ENCODE measurements around the gene GPX7.
A peak's percentile ranks its signal among the peaks of the same experiment; 100 is the strongest.

Gene GPX7

DNA sequence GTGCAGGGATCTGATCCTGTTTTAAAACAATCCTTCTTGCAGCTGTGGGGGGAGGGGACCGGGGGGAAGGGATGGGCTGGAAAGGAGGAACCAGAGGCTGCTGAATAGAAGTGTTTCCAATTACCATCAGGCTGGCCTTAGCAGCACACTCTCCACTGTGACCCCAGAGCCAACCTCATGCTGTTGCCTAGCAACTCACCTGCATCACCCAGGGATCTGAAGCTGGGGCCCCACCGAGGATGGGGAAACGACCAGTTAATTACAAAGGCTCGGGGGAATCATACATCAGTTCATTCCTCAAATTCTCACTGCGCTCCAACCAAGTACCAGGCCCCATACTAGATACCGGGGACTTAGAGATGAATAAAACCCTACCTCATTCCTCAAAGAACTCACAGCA, 11.9 kb upstream of the GPX7 start:
- Histone ChIP-seq H3K4me3 (ENCODE audit: low read depth in 1 of 2, low read length in 2 of 2) (no peak overlapping the region), H3K4me1 (ENCODE audit: control insufficient read depth in 1 of 2, insufficient read depth in 2 of 2, low read length in 2 of 2) (no peaks in the 10 kb centered on the region), H3K27ac (ENCODE audit: low read length) (no peak overlapping the region), H3K36me3 (ENCODE audit: control insufficient read depth in 1 of 2, insufficient read depth in 2 of 2, low read length in 2 of 2) (no peaks in the 10 kb centered on the region), H3K27me3 (ENCODE audit: low read depth, low read length) (no peaks in the 10 kb centered on the region), H3K9me3 (ENCODE audit: control insufficient read depth in 1 of 2, low read length in 2 of 2) (no peaks in the 10 kb centered on the region)

DNA sequence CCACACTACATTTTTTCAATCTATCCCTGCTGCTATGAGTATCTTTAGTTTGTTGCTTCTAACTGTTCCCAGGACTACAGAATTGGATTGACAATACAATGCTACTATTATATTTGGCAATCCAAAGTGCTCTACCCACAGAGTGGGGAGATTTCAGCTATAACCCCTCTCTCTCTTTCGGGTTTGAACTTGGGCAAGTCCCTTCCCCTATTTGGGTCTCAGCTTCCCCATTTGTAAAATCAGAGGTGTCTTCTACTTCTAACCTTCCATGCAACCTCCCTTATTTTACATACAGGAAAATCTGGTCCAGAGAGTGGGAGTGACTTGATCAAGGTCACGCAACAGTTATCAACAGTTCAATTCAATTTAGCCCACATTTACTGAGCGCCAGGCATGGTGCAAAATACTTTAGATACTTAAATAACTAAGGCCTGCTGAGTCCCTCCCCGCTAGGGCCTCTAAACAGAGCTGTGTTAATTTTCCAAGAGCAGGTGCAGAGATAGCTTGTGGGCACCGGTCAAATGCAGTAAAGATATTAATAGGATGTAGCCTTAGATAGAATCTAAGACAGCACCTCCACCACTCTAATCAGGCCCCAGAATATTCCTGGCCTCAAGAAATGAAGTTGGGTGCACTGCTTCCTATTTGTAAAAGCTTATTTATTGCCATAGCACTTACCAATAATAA, 9.4 kb upstream of the GPX7 start:
- H3K27me3 ChIP-seq (ENCODE audit: low read depth, low read length): no peaks in the 10 kb centered on the region
- no peaks in the 10 kb centered on the region for H3K9me3 ChIP-seq (ENCODE audit: control insufficient read depth in 1 of 2, low read length in 2 of 2)
- no peaks in the 10 kb centered on the region for H3K36me3 ChIP-seq (ENCODE audit: control insufficient read depth in 1 of 2, insufficient read depth in 2 of 2, low read length in 2 of 2)
- H3K4me3 ChIP-seq (ENCODE audit: low read depth in 1 of 2, low read length in 2 of 2): no peak overlapping the region
- no peaks in the 10 kb centered on the region for H3K4me1 ChIP-seq (ENCODE audit: control insufficient read depth in 1 of 2, insufficient read depth in 2 of 2, low read length in 2 of 2)
- no peak overlapping the region for H3K27ac ChIP-seq (ENCODE audit: low read length)

DNA sequence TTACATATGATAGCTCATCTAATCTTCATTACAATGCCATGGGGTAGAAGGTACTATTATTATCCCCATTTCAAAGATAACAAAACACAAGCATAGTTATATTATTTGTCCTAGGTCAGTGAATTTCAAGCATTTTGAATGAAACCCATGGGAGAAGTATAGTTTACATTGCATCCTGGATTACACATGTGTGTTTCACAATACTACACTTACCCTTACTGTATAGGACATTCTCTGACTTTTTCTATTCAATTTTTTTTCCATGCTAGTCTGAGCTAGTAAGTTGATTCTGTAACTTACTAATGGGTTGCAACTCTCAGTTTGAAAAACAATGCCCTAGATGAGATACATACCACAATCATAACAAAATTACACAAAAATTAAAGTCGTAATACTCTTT, 8.7 kb upstream of the GPX7 start:
- no peaks in the 10 kb centered on the region for H3K36me3 ChIP-seq (ENCODE audit: control insufficient read depth in 1 of 2, insufficient read depth in 2 of 2, low read length in 2 of 2)
- no peaks in the 10 kb centered on the region for H3K27me3 ChIP-seq (ENCODE audit: low read depth, low read length)
- H3K27ac ChIP-seq (ENCODE audit: low read length): no peak overlapping the region
- H3K4me1 ChIP-seq (ENCODE audit: control insufficient read depth in 1 of 2, insufficient read depth in 2 of 2, low read length in 2 of 2): no peaks in the 10 kb centered on the region
- no peaks in the 10 kb centered on the region for H3K9me3 ChIP-seq (ENCODE audit: control insufficient read depth in 1 of 2, low read length in 2 of 2)
- H3K4me3 ChIP-seq (ENCODE audit: low read depth in 1 of 2, low read length in 2 of 2): no peak overlapping the region

DNA sequence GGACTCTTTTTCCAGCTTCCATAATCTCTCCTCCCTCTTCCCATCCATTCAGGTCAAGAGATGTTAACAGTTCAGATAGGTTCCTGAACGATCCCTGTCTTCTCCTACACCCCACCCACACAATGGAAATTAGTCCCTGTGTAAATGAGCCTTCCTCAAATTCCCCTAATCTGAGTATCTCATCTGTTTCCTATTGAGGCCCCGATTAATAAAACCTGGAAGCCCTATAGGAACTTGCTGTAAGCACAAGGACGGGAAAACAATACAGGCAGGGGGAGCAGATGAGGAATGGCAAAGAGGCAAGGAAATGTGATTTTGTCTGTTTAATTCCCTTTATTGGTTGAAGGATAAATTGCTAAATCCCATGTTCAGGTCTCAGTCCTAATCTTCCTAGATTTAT, 7.1 kb upstream of the GPX7 start:
- H3K36me3 ChIP-seq (ENCODE audit: control insufficient read depth in 1 of 2, insufficient read depth in 2 of 2, low read length in 2 of 2): no peaks in the 10 kb centered on the region
- no peaks in the 10 kb centered on the region for H3K9me3 ChIP-seq (ENCODE audit: control insufficient read depth in 1 of 2, low read length in 2 of 2)
- no peaks in the 10 kb centered on the region for H3K4me1 ChIP-seq (ENCODE audit: control insufficient read depth in 1 of 2, insufficient read depth in 2 of 2, low read length in 2 of 2)
- no peak overlapping the region for H3K27ac ChIP-seq (ENCODE audit: low read length)
- no peaks in the 10 kb centered on the region for H3K27me3 ChIP-seq (ENCODE audit: low read depth, low read length)
- no peak overlapping the region for H3K4me3 ChIP-seq (ENCODE audit: low read depth in 1 of 2, low read length in 2 of 2)

DNA sequence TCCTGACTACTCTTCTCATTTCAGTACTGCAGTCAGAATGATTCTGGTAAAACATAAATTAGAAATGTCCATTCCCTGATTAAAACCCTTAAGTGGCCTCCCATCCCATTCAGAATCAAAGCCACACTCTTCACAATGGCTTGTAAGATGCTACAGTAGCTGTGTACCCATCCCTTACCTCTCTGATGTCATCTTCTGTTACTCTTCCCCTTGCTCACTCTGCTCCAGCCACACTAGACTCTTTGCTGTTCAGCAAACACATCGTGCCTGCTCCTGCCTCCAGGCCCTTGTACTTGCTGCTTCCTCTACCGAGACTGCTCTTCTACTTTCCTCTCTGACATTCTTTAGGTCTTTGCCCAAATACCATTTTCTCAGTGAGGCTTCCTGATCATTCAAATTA, 4.3 kb upstream of the GPX7 start:
- H3K9me3 ChIP-seq (ENCODE audit: control insufficient read depth in 1 of 2, low read length in 2 of 2): no peaks in the 10 kb centered on the region
- H3K36me3 ChIP-seq (ENCODE audit: control insufficient read depth in 1 of 2, insufficient read depth in 2 of 2, low read length in 2 of 2): no peaks in the 10 kb centered on the region
- no peaks in the 10 kb centered on the region for H3K27me3 ChIP-seq (ENCODE audit: low read depth, low read length)
- H3K4me3 ChIP-seq (ENCODE audit: low read depth in 1 of 2, low read length in 2 of 2): no peak overlapping the region
- H3K4me1 ChIP-seq (ENCODE audit: control insufficient read depth in 1 of 2, insufficient read depth in 2 of 2, low read length in 2 of 2): peaks cover 8 to 11% of the 10 kb centered on the region in 2 donors
- no peak overlapping the region for H3K27ac ChIP-seq (ENCODE audit: low read length)

DNA sequence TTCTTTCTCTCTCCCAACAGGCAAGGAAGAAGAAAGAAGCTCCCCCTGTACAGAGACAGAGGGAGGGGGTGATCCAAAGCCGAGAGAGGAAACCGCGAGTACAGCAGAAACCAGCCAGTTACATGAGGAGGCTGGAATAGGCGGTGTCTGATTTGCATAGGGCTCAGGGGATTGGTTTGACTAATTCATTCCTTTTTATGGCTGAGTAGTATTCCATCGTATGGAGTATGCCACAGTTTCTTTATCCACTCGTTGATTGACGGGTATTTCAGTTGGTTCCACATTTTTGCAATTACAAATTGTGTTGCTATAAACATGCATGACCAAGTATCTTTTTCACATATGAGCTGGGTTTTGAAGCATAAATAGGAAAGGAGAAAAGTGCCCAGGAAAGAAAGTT, 3.4 kb upstream of the GPX7 start:
- Histone ChIP-seq H3K27ac (ENCODE audit: low read length) (no peak overlapping the region), H3K4me3 (ENCODE audit: low read depth in 1 of 2, low read length in 2 of 2) (no peak overlapping the region), H3K4me1 (ENCODE audit: control insufficient read depth in 1 of 2, insufficient read depth in 2 of 2, low read length in 2 of 2) (peaks cover 8 to 19% of the 10 kb centered on the region in 2 donors), H3K36me3 (ENCODE audit: control insufficient read depth in 1 of 2, insufficient read depth in 2 of 2, low read length in 2 of 2) (no peaks in the 10 kb centered on the region), H3K9me3 (ENCODE audit: control insufficient read depth in 1 of 2, low read length in 2 of 2) (no peaks in the 10 kb centered on the region), H3K27me3 (ENCODE audit: low read depth, low read length) (no peaks in the 10 kb centered on the region)

DNA sequence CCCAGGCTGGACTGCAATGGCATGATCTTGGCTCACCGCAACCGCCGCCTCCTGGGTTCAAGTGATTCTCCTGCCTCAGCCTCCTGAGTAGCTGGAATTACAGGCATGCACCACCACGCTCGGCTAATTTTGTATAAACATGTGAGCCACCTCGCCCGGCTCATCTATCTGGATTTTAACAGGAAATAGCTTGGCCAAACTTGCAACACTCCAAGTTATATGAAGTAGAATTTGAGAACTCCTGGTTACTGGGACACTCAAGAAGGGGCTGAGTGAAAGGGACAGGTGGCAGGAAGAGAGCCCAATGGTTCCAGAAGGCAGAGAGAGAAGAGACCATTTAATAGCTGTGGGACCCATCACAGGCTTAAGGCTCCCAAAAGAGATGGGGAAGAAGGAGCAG, 2.9 kb upstream of the GPX7 start:
- H3K27me3 ChIP-seq (ENCODE audit: low read depth, low read length): no peaks in the 10 kb centered on the region
- no peaks in the 10 kb centered on the region for H3K9me3 ChIP-seq (ENCODE audit: control insufficient read depth in 1 of 2, low read length in 2 of 2)
- no peaks in the 10 kb centered on the region for H3K36me3 ChIP-seq (ENCODE audit: control insufficient read depth in 1 of 2, insufficient read depth in 2 of 2, low read length in 2 of 2)
- H3K4me1 ChIP-seq (ENCODE audit: control insufficient read depth in 1 of 2, insufficient read depth in 2 of 2, low read length in 2 of 2): peaks cover 8 to 24% of the 10 kb centered on the region in 2 donors
- no peak overlapping the region for H3K4me3 ChIP-seq (ENCODE audit: low read depth in 1 of 2, low read length in 2 of 2)
- H3K27ac ChIP-seq (ENCODE audit: low read length): no peak overlapping the region

DNA sequence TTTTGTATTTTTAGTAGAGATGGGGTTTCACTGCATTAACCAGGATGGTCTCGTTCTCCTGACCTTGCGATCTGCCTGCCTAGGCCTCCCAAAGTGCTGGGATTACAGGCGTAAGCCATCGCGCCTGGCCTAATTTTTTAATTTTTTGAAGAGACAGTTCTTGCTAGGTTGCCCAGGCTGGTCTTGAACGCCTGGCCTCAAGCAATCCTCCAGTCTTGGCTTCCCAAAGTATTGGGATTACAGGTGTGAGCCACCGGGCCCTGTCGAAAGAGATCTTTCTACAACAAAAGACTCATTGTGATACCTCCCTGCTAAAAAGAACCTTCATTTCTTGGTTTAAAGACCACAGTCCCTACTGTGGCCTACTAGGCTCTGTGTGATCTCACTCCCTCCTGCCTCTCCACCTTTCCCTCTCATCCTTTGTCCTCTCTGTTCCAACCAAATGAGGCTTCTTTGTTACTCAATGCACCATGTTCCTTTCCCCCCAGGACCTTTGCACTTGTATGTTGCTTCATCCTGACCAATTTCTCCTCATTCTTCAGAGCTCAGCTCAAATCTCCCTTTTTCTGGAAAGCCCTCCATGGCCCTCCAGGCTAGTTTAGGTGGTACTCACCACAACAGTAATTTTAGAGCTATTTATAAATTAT, 1.5 kb upstream of the GPX7 start:
- Histone ChIP-seq H3K27me3 (ENCODE audit: low read depth, low read length) (no peaks in the 10 kb centered on the region), H3K36me3 (ENCODE audit: control insufficient read depth in 1 of 2, insufficient read depth in 2 of 2, low read length in 2 of 2) (no peaks in the 10 kb centered on the region), H3K27ac (ENCODE audit: low read length) (no peak overlapping the region), H3K4me3 (ENCODE audit: low read depth in 1 of 2, low read length in 2 of 2) (no peak overlapping the region), H3K4me1 (ENCODE audit: control insufficient read depth in 1 of 2, insufficient read depth in 2 of 2, low read length in 2 of 2) (peaks cover 8 to 25% of the 10 kb centered on the region in 2 donors), H3K9me3 (ENCODE audit: control insufficient read depth in 1 of 2, low read length in 2 of 2) (no peaks in the 10 kb centered on the region)

DNA sequence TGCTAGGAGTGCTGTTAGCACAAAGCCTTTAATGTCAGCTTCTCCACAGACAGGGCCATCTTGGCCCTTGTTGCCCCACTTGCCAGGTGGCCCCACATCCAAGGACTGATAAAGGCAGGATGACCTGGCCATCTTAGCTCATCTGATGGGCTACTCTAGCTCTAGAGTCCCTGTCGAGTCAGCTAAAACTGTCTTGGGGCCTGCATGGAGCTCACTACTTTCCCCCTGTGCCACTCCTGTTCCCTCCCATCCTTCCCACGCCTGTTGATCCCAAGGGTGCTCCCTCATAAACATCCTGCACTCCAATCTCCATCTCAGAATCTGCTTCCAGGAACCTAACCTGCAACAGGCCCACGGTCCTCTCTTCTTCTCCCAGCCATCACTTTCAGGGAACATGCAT, 652 bp upstream of the GPX7 start:
- H3K27ac ChIP-seq (ENCODE audit: low read length): no peak overlapping the region
- peak overlapping the region; percentile 62 to 65 for H3K4me3 ChIP-seq (ENCODE audit: low read depth in 1 of 2, low read length in 2 of 2)

DNA sequence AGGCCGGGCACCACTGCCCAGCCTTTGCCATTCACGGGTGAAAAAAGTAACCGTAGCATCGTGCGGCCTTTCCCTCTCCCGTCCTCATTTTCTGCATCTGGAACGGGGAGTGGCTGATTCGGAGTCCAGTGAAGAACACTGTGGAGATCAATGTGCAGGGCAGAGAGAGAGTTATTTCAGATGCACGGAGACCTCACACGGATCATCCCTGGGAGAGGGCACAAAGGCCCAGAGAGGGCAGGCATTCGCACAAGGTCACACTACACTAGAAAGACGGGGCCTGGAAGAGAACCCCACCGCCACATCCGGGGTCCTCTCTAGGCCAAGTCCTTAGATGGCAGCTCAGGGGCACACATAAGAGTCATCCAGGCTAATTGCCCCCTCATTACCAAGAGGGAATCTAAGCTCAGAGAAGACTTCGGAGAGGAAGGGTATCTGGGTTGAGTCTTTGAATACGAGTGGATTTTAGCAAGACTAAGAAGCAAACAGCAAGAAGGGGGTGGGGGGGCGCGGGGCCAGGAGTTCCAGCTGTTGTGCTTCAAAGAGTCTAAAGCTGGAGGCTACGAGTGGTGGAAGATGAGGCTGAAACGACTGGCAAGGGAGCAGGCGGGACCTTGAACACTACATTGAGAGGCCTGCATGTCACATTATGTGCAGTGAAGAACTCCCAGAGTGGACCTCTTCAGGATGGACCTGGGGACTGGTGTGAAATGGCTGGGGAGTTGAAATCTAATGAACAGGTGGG, 857 bp downstream of the GPX7 start:
- Histone ChIP-seq H3K4me1 (ENCODE audit: control insufficient read depth in 1 of 2, insufficient read depth in 2 of 2, low read length in 2 of 2) (peaks cover 8 to 25% of the 10 kb centered on the region in 2 donors), H3K27me3 (ENCODE audit: low read depth, low read length) (no peaks in the 10 kb centered on the region), H3K4me3 (ENCODE audit: low read depth in 1 of 2, low read length in 2 of 2) (peak overlapping the region; percentile 61 to 62), H3K27ac (ENCODE audit: low read length) (peak overlapping the region; percentile 52), H3K36me3 (ENCODE audit: control insufficient read depth in 1 of 2, insufficient read depth in 2 of 2, low read length in 2 of 2) (peaks cover 0 to 18% of the 10 kb centered on the region in 2 donors), H3K9me3 (ENCODE audit: control insufficient read depth in 1 of 2, low read length in 2 of 2) (no peaks in the 10 kb centered on the region)

More for the DNA sequence above, 652 bp upstream of the GPX7 start:
- Histone ChIP-seq H3K4me1 (ENCODE audit: control insufficient read depth in 1 of 2, insufficient read depth in 2 of 2, low read length in 2 of 2) (peaks cover 8 to 25% of the 10 kb centered on the region in 2 donors), H3K36me3 (ENCODE audit: control insufficient read depth in 1 of 2, insufficient read depth in 2 of 2, low read length in 2 of 2) (peaks cover 0 to 4% of the 10 kb centered on the region in 2 donors), H3K27me3 (ENCODE audit: low read depth, low read length) (no peaks in the 10 kb centered on the region), H3K9me3 (ENCODE audit: control insufficient read depth in 1 of 2, low read length in 2 of 2) (no peaks in the 10 kb centered on the region)

DNA sequence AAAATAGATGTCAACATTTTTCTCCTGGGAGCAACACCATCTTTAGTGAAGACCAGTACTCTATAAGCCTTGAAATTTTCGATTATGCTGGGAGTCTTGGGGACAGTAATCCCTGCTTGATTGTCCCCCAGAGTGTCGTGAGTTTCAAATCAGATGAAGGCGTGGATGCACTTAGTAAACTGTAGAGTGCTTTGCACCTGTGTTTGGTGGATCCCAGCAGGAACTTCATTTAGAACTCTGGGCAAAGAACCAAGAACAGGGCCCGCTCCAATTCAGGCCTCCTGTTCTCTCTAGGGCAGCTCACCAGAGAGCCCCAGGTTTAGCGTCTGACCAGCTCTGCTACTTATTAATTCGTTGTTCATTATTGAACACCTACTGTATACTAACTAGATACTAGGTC, 1.5 kb downstream of the GPX7 start:
- Histone ChIP-seq H3K4me3 (ENCODE audit: low read depth in 1 of 2, low read length in 2 of 2) (peak overlapping the region in 1 of 2 donors; percentile 62), H3K27ac (ENCODE audit: low read length) (no peak overlapping the region), H3K36me3 (ENCODE audit: control insufficient read depth in 1 of 2, insufficient read depth in 2 of 2, low read length in 2 of 2) (peaks cover 0 to 24% of the 10 kb centered on the region in 2 donors)

More for the DNA sequence above, 1.5 kb downstream of the GPX7 start:
- H3K27me3 ChIP-seq (ENCODE audit: low read depth, low read length): no peaks in the 10 kb centered on the region
- no peaks in the 10 kb centered on the region for H3K9me3 ChIP-seq (ENCODE audit: control insufficient read depth in 1 of 2, low read length in 2 of 2)
- peaks cover 8 to 25% of the 10 kb centered on the region in 2 donors for H3K4me1 ChIP-seq (ENCODE audit: control insufficient read depth in 1 of 2, insufficient read depth in 2 of 2, low read length in 2 of 2)
